OCI-LY1 (cell line): ENCODE data around the gene CNTNAP4.

Experiments used
- H2AFZ ChIP-seq: fragments of 200-600 bp; sonication (generic), shearing (Covaris generic); 2 replicates; pipeline ENCODE4 v1.6.0; 2014; ENCODE audit warnings: antibody characterized with exemption, mild to moderate bottlenecking, low read length
- H3F3A ChIP-seq: fragments of 200-600 bp; sonication (generic), shearing (Covaris generic); 2 replicates; pipeline ENCODE4 v1.6.0; 2014; ENCODE audit warnings: mild to moderate bottlenecking, antibody characterized with exemption, low read length, moderate library complexity; ENCODE audit not compliant: insufficient read depth
- H3K27ac ChIP-seq: fragments of 200-600 bp; sonication (generic); 2 replicates; pipeline ENCODE4 v1.5.1; 2014; ENCODE audit warnings: low read length, mixed run types, mild to moderate bottlenecking, low read depth; ENCODE audit not compliant: poor library complexity, severe bottlenecking
- H3K27me3 ChIP-seq: fragments of 200-600 bp; sonication (generic); 2 replicates; pipeline ENCODE4 v1.6.0; 2014; ENCODE audit warnings: antibody characterized with exemption, mild to moderate bottlenecking, low read length, moderate library complexity; ENCODE audit not compliant: insufficient read depth
- H3K36me3 ChIP-seq: fragments of 200-600 bp; sonication (generic); 2 replicates; pipeline ENCODE4 v1.6.1; 2014; ENCODE audit warnings: mild to moderate bottlenecking, antibody characterized with exemption, low read length, moderate library complexity, mixed read lengths; ENCODE audit not compliant: insufficient read depth
- H3K4me1 ChIP-seq: fragments of 200-600 bp; sonication (generic); 2 replicates; pipeline ENCODE4 v1.5.1; 2014; ENCODE audit warnings: mild to moderate bottlenecking, low read length, moderate library complexity; ENCODE audit not compliant: insufficient read depth, severe bottlenecking
- H3K4me2 ChIP-seq: fragments of 200-600 bp; sonication (generic), shearing (Covaris generic); 2 replicates; pipeline ENCODE4 v1.6.1; 2014; ENCODE audit warnings: low read length
- H3K4me3 ChIP-seq: fragments of 200-600 bp; sonication (generic); 2 replicates; pipeline ENCODE4 v1.5.1; 2014; ENCODE audit warnings: low read length, low read depth, mild to moderate bottlenecking, mixed read lengths; ENCODE audit not compliant: poor library complexity, severe bottlenecking
- H3K79me2 ChIP-seq: fragments of 200-600 bp; shearing (Covaris generic); 2 replicates; pipeline ENCODE4 v1.6.1; 2016; ENCODE audit warnings: mixed run types, low read length, mixed read lengths; ENCODE audit not compliant: insufficient read depth
- H3K9ac ChIP-seq: fragments of 200-600 bp; sonication (generic), shearing (Covaris generic); 2 replicates; pipeline ENCODE4 v1.6.1; 2014; ENCODE audit warnings: mild to moderate bottlenecking, low read length, mixed read lengths
- H3K9me2 ChIP-seq: fragments of 200-600 bp; sonication (generic), shearing (Covaris generic); 2 replicates; pipeline ENCODE4 v1.6.1; 2014; ENCODE audit warnings: low read depth, mild to moderate bottlenecking, low read length, mixed read lengths
- H3K9me3 ChIP-seq: fragments of 200-600 bp; shearing (Covaris generic); 2 replicates; pipeline ENCODE4 v1.6.1; 2014; ENCODE audit warnings: low read length, mixed read lengths
- H4K20me1 ChIP-seq: fragments of 200-600 bp; sonication (generic), shearing (Covaris generic); 2 replicates; pipeline ENCODE4 v1.6.0; 2016; ENCODE audit warnings: mild to moderate bottlenecking, low read length; ENCODE audit not compliant: insufficient read depth
- CTCF ChIP-seq: fragments of 200-600 bp; sonication (generic), shearing (Covaris generic); IDR thresholded peaks from 2 replicates; pipeline ENCODE4 v1.5.1; 2017; ENCODE audit warnings: mild to moderate bottlenecking, antibody characterized with exemption, low read length, moderate library complexity, mixed read lengths
- EZH2 ChIP-seq: fragments of 200-600 bp; sonication (generic), shearing (Covaris generic); IDR thresholded peaks from 2 replicates; pipeline ENCODE4 v1.8.0; 2017; ENCODE audit warnings: borderline replicate concordance, mixed run types, mild to moderate bottlenecking, antibody characterized with exemption, low read length, moderate library complexity, mixed read lengths

CNTNAP4 gene

GRCh38 chr16:76441391-76441790 lies 164.2 kb downstream of the CNTNAP4 start:
- H4K20me1 ChIP-seq = no peaks in the 10 kb centered on the region
- no peaks in the 10 kb centered on the region for H3K4me1 ChIP-seq
- H3F3A ChIP-seq = no peaks in the 10 kb centered on the region
- H2AFZ ChIP-seq = no peak overlapping the region
- H3K9me2 ChIP-seq = no peaks in the 10 kb centered on the region
- no peaks in the 10 kb centered on the region for H3K79me2 ChIP-seq
- H3K27ac ChIP-seq = no peak overlapping the region
- no peaks in the 10 kb centered on the region for H3K27me3 ChIP-seq
- H3K9ac ChIP-seq = no peak overlapping the region
- no peaks in the 10 kb centered on the region for H3K9me3 ChIP-seq
- no peaks in the 10 kb centered on the region for H3K36me3 ChIP-seq
- TF ChIP-seq CTCF (no peak), EZH2 (no peak)
- H3K4me2 ChIP-seq = no peak overlapping the region
- H3K4me3 ChIP-seq = no peak overlapping the region

DNA sequence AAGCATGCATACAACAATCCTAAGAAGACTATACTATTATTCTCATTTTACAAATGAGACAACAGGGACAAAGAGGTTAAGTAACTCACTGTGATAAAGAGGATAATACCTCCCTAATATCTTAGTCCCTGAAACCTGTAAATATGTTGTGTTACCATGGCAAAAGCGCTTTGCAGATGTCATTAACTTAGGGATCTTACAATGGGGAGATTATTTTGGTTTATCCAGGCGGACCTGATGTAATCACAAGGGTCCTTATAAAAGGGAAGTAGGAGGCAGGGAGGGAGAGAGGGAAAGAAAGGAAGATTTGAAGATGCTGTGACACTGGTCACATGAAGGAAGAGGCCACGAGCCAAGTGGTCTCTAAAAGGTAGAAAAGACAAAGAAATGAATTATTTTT lies 164.7 kb downstream of the CNTNAP4 start:
- Histone ChIP-seq H2AFZ (no peak overlapping the region), H3K9ac (no peak overlapping the region), H3K79me2 (no peaks in the 10 kb centered on the region), H3K9me2 (no peaks in the 10 kb centered on the region), H3K36me3 (no peaks in the 10 kb centered on the region), H3K9me3 (no peaks in the 10 kb centered on the region), H3K27me3 (no peaks in the 10 kb centered on the region), H3F3A (no peaks in the 10 kb centered on the region), H3K27ac (no peak overlapping the region), H4K20me1 (no peaks in the 10 kb centered on the region), H3K4me1 (no peaks in the 10 kb centered on the region), H3K4me2 (no peak overlapping the region), H3K4me3 (no peak overlapping the region)
- TF ChIP-seq EZH2 (no peak), CTCF (no peak)

- H3K9me3 ChIP-seq = no peaks in the 10 kb centered on the region
- no peaks in the 10 kb centered on the region for H4K20me1 ChIP-seq
- H3K27ac ChIP-seq = no peak overlapping the region
- no peaks in the 10 kb centered on the region for H3K27me3 ChIP-seq
- no peak overlapping the region for H3K9ac ChIP-seq
- H3K4me1 ChIP-seq = no peaks in the 10 kb centered on the region
- no peaks in the 10 kb centered on the region for H3K9me2 ChIP-seq
- no peak overlapping the region for H3K4me2 ChIP-seq
- no peak for TF ChIP-seq CTCF
- TF ChIP-seq EZH2 = no peak
- no peaks in the 10 kb centered on the region for H3F3A ChIP-seq
- H3K79me2 ChIP-seq = no peaks in the 10 kb centered on the region
- no peak overlapping the region for H3K4me3 ChIP-seq
- H2AFZ ChIP-seq = no peak overlapping the region
- H3K36me3 ChIP-seq = no peaks in the 10 kb centered on the region
Measured at GRCh38 chr16:76443973-76444372, 166.8 kb downstream of the CNTNAP4 start.
